Measurements from ENCODE around the gene ANO6. TPM values are rescaled to one million over a fixed set of nuclear protein-coding genes. Genes with fewer than 3 reads are reported as not detected.

Gene ANO6
- total RNA-seq, 1 experiment from 2014 or later, result 51.4 TPM

DNA sequence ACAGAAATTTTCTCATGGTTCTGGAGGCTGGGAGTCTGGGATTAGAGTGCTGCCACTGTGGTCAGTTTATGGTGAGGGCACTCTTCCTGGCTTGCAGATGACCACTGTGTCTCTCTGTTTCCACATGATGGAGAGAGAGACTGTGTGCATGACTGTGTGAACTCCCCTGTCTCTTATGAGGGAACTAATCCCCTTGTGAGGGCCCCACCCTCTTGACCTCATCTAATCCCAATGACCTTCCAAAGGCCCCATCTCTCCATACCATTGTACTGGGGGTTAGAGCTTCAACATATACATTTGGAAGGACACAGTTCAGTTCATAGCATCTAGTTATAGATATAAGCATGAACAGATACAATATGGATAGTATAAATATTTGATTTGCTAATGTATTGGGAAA, 31.7 kb downstream of the ANO6 start:
- Histone ChIP-seq H3K9me3 (ENCODE audit: insufficient read depth, low read depth) (no peaks in the 10 kb centered on the region), H3K9me2 (ENCODE audit: insufficient read depth) (no peaks in the 10 kb centered on the region), H4K20me1 (ENCODE audit: insufficient read depth) (0 out of 2 replicates have a peak, but pooled peaks cover 3% of the 10 kb centered on the region), H3K4me2 (no peak overlapping the region), H3K36me3 (ENCODE audit: low read depth) (0 out of 2 replicates have a peak, but pooled peaks cover 9% of the 10 kb centered on the region), H3F3A (ENCODE audit: insufficient read depth, low read depth) (no peaks in the 10 kb centered on the region), H3K27ac (no peak overlapping the region), H3K4me1 (replicated peaks; ENCODE audit: insufficient read depth) (no peaks in the 10 kb centered on the region), H3K79me2 (ENCODE audit: low read depth) (peaks cover 95% of the 10 kb centered on the region), H2AFZ (no peak overlapping the region), H3K27me3 (ENCODE audit: insufficient read depth, low read depth) (no peaks in the 10 kb centered on the region), H3K4me3 (no peak overlapping the region)
- no peak for DNase-seq
- ChIA-PET POLR2A (ENCODE audit: unreplicated experiment) (no interaction called here), CTCF (no interaction called here)
- TF ChIP-seq EZH2 (IDR thresholded peaks at IDR 0.05; ENCODE audit: low read depth) (no peak), CTCF (conservative IDR thresholded peaks at IDR 0.05) (no peak)
- no TSS peak for BruUV-seq (replicated peaks)
- intact Hi-C loops (cut with micrococcal nuclease; ENCODE audit: unreplicated experiment), result no loop called here

DNA sequence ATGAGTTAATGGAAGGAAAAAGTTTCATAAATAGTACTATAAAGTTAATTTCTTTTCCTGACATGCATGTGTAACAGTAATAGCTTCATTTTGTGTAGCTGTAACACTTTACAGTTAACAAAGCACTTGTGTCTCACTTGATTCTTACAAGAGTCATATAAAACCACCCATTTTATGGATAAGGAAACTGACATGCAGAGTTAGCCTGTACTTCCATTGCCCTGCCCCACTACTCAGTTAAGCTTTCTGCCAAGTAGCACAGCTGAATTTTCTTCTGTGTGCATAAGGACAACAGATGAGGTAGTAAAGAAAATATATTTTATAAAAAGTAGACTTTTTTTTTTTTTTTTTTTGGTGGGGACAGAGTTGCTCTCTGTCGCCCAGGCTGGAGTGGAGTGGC, 32.2 kb downstream of the ANO6 start:
- Histone ChIP-seq H2AFZ (no peak overlapping the region), H3K27ac (no peak overlapping the region), H3K4me1 (replicated peaks; ENCODE audit: insufficient read depth) (no peaks in the 10 kb centered on the region), H3K27me3 (ENCODE audit: insufficient read depth, low read depth) (no peaks in the 10 kb centered on the region), H3K36me3 (ENCODE audit: low read depth) (0 out of 2 replicates have a peak, but pooled peaks cover 9% of the 10 kb centered on the region), H3K9me3 (ENCODE audit: insufficient read depth, low read depth) (no peaks in the 10 kb centered on the region), H3K4me2 (no peak overlapping the region), H3K9me2 (ENCODE audit: insufficient read depth) (no peaks in the 10 kb centered on the region), H3F3A (ENCODE audit: insufficient read depth, low read depth) (no peaks in the 10 kb centered on the region), H3K4me3 (no peak overlapping the region), H4K20me1 (ENCODE audit: insufficient read depth) (0 out of 2 replicates have a peak, but pooled peaks cover under 1% of the 10 kb centered on the region), H3K79me2 (ENCODE audit: low read depth) (peaks cover 95% of the 10 kb centered on the region)
- no TSS peak for BruUV-seq (replicated peaks)
- POLR2A ChIA-PET (ENCODE audit: unreplicated experiment), result no interaction called here
- CTCF ChIA-PET, result no interaction called here
- no peak for DNase-seq
- intact Hi-C loops (cut with micrococcal nuclease; ENCODE audit: unreplicated experiment), result no loop called here
- TF ChIP-seq CTCF (conservative IDR thresholded peaks at IDR 0.05), result no peak
- no peak for TF ChIP-seq EZH2 (IDR thresholded peaks at IDR 0.05; ENCODE audit: low read depth)

- intact Hi-C loops (cut with micrococcal nuclease; ENCODE audit: unreplicated experiment), result no loop called here
- TF ChIP-seq CTCF (conservative IDR thresholded peaks at IDR 0.05) (no peak), EZH2 (IDR thresholded peaks at IDR 0.05; ENCODE audit: low read depth) (no peak)
- POLR2A ChIA-PET (ENCODE audit: unreplicated experiment), result no interaction called here
Measured at GRCh38 chr12:45254254-45254653, 38.4 kb downstream of the ANO6 start.

More at GRCh38 chr12:45254254-45254653, 38.4 kb downstream of the ANO6 start:
- Histone ChIP-seq H3K36me3 (ENCODE audit: low read depth) (0 out of 2 replicates have a peak, but pooled peaks cover 10% of the 10 kb centered on the region), H3K4me1 (replicated peaks; ENCODE audit: insufficient read depth) (peaks cover 35% of the 10 kb centered on the region), H3F3A (ENCODE audit: insufficient read depth, low read depth) (peaks cover 14% of the 10 kb centered on the region), H3K9me2 (ENCODE audit: insufficient read depth) (no peaks in the 10 kb centered on the region), H3K27ac (0 out of 2 replicates have a peak overlapping the region, but pooled peaks have one; percentile 3), H3K27me3 (ENCODE audit: insufficient read depth, low read depth) (no peaks in the 10 kb centered on the region), H3K4me2 (no peak overlapping the region), H3K79me2 (ENCODE audit: low read depth) (peaks cover 96% of the 10 kb centered on the region), H4K20me1 (ENCODE audit: insufficient read depth) (no peaks in the 10 kb centered on the region), H3K9me3 (ENCODE audit: insufficient read depth, low read depth) (0 out of 2 replicates have a peak, but pooled peaks cover 6% of the 10 kb centered on the region), H2AFZ (no peak overlapping the region), H3K4me3 (no peak overlapping the region)
- CTCF ChIA-PET, result no interaction called here
- DNase-seq, result no peak
- no TSS peak for BruUV-seq (replicated peaks)
